Pulmonary artery endothelial cell (primary cell): ENCODE data around the gene ZNF426. TPM values are rescaled to one million over a fixed set of nuclear protein-coding genes. Genes with fewer than 3 reads are reported as not detected.
"Not testable (repeated sequence)": the region's sequence is repeated elsewhere in the genome, so short reads cannot be mapped to it uniquely, and the experiment has no call there.

ENCODE experiments used
- DNase-seq: peaks from one replicate; pipeline ENCODE4 v3.0.0-alpha.2; 2011; ENCODE audit warnings: low read depth, low spot score
- total RNA-seq: library from RNA; depleted of rRNA; stranded (reverse); fragments of >200 nt; gene quantifications from 2 replicates; pipeline ENCODE4 v1.2.3, GENCODE V29; 2014

ZNF426 gene
- total RNA-seq = 20.2 and 24.4 TPM in 2 replicates

DNA sequence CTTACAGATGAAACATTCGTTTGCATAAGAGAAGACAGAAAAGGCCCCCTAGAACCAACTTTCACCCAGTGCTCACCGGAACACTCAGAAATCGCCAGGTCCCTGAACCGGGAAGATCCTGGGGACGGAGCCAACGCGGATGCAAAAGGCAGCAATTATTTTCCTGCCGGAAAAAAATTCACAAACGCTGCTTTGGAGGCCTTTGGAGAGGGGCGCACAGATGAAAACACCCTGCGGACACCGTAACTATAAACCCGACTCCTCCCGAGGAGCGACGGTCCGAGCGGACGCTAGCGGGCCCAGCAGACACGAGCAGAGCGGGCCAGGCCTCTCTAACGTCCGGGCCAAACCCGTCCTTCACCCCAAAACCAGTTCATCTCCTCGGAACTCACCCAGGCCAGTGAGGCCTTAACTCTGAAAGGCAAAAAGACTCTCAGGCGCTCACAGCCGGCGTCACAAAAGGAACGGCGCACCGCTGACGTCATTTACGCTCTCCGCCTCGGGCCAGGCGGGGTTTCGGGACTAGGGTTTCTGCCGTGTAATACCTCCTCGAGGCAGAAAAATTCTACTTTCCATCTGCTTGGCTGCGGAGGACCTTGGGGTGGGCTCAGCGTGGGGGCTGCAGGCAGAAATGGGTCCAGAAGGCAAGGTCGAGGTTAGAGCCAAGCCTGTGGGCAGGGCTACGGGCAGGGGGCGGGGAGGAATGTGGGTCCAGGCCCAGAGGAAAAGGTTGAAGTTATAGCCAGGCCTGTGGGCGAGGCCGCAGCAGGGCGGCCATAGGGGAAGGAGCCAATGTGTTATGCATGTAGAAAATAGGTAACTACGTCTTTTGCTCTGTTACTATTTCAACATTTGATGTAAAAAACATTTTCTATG lies at the start of gene ZNF426:
TSS of gene ZNF426 (minus strand) at position 463 of the 876 bp plus-strand sequence. CDS start 2,413 bp downstream, outside the sequence.
- peak; percentile 74 for DNase-seq

DNA sequence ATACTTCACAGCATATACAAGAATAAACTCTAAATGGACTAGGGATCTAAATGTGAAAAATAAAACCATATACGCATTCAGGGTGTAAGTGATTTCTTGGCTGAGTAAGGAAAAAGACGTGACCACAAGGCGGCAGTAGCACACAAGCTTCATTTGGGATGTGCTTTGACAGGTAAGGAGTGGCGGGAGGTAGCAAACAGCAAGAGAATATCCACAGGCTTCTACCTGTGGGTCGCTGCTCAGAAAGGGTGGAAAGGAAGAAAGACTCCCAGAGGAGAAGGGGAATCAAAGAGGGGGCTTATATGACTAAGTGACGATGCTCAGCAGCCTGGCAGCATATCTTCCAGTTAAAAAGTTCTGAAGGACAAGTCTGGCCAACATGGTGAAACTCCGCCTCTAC lies 48.3 kb upstream of the ZNF426 start:
- peak; percentile 19 for DNase-seq

DNA sequence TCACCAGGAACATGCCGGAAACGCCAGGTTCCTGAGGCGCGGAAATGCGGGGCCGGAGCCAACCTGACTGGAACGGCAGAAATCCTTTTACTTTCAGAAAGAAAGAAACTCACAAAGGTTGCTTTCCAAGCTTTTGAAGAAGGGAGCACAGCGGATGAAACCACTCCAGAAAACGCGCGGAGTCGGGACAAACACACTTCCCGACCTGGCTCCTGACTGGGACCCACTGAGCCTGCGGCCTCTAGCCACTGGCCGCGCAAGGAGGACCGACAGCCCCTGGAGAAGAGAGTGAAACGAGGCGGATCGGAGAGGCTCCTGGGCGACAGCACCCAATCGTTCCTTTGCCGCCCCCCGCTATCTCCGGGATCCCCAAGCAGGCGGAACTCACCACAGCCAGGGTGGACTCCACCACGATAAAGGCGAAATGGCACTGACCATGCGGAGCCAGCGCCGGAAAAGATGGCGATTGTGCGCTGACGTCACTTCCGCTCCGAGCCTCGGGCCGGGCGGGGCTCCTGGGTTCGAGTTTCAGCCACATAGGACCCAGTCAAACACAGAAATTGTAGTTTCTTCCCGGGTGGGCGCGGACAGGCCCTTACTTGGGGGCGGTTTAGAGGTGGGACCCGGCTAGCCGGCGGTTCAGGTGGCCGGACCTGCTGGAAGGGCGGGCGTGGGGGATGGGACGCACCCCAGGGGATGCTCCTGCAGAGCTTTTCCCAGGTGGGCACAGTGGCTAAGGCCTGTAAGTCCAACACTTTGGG lies 45.8 kb upstream of the ZNF426 start, which contains the start of gene ZNF121:
TSS of gene ZNF121 (minus strand) at position 432 of the 761 bp plus-strand sequence. CDS start 16,407 bp downstream, outside the sequence.
- peak; percentile 40 for DNase-seq

GRCh38 chr19:9582081-9582725 lies 43.8 kb upstream of the ZNF426 start:
- DNase-seq = not testable (repeated sequence)

DNA sequence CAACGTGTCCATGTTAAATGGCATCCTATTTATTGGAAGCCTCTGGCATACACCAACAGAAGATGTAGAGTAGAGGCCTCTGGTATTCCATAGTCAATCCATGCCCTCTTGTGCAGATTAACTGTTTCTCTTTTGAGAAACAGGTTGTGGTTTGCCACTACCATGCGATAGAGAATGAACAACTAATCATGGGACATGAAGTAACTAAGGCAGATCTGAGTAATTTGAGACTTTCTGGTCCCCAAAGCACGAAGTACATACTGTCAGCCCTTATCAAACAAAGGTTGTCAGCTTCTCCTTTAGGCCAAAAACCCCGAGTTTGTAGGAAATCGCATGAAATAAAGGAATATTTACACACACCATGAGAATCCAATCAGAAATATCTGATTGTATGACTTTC lies 42.3 kb upstream of the ZNF426 start:
- DNase-seq = no peak

- no peak for DNase-seq
These were observed 31.8 kb upstream of the ZNF426 start for GRCh38 chr19:9570255-9570654.

DNA sequence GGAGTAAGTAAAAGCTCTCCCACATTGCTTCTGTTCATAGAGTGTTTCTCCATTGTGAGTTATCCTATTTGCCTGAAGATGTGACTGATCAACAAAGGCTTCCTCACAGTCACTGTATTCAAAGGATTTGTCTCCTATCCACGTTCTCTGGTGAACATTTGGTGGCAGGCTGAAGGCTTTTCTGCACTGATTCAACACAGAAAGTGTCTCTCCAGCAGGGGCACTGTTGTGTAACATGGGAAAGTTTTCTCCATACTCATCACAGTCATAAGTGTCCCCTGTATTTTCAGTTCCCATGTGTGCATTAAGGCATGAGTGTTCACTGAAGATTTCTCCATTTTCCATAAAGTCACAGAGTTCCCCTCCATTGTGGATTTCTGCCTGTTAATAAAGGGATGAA lies 28.3 kb upstream of the ZNF426 start:
- no peak for DNase-seq

- DNase-seq = no peak
These were observed 27.7 kb upstream of the ZNF426 start for GRCh38 chr19:9565900-9566705.

GRCh38 chr19:9552536-9553274 lies 14.3 kb upstream of the ZNF426 start:
- DNase-seq = no peak

DNA sequence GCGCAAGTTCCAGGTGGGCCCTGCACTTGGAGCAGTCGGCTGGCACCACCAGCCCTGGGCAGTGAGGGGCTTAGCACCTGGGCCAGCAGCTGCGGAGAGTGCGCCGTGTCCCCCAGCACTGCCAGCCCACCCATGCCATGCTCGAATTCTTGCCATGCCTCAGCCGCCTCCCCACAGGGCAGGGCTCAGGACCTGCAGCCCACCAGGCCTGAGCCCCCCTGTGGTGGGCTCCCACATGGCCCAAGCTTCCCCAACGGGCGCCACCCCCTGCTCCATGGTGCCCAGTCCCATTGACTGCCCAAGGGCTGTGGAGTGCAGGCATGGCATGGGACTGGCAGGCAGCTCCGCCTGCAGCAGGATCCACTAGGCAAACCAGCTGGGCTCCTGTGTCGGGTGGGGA lies 9.4 kb upstream of the ZNF426 start:
- no peak for DNase-seq

DNA sequence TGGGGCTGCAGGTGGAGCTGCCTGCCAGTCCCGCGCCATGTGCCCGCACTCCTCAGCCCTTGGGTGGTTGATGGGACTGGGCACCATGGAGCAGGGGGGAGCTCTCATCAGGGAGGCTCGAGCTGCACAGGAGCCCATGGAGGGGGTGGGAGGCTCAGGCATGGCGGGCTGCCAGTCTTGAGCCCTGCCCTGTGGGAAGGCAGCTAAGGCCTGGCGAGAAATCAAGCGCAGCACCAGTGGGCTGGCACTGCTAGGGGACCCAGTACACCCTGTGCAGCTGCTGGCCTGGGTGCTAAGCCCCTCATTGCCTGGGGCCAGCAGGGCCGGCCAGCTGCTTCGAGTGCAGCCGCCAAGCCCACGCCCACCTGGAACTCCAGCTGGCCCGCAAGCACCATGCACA lies 2.8 kb upstream of the ZNF426 start:
- not testable (repeated sequence) for DNase-seq

DNA sequence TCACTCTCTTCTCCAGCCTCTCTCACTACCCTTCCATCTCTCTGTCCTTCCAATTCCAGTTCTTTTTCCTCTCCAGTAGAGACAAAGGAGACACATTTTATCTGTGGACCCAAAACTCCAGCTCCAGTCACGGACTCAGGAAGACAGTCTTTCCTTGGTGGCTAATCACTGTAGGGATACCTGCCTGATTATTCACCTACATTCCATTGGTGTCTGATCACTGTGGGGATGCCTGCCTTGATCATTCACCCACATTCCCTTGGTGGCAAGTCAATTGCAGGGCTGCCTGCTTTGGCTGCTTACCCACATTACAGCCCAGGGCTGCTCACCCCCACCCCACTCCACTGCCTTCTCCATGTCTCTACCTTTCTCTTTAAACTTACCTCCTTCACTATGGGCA lies 1.5 kb upstream of the ZNF426 start:
- not testable (repeated sequence) for DNase-seq

- not testable (repeated sequence) for DNase-seq
These were observed 756 bp upstream of the ZNF426 start for GRCh38 chr19:9539201-9539600.

- no peak for DNase-seq
These were observed 2.5 kb downstream of the ZNF426 start for GRCh38 chr19:9535934-9536333.

DNA sequence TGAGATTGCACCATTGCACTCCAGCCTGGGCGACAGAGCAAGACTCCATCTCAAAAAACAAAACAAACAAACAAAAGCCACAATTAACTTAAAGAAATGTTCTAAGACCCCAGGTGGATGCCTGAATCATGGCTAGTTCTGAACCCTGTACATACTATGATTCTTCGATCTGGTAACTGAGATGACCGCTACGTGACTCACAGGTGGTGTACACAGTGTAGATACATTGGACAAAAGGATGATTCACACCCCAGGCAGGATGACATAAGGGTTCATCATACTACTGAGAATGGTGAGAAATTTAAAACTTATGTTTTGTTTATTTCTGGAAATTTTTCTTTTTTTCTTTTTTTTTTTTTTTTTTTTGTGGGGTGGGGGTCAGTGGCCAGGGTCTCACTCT lies 6.5 kb downstream of the ZNF426 start:
- no peak for DNase-seq

- no peak for DNase-seq
These were observed 9.6 kb downstream of the ZNF426 start for GRCh38 chr19:9528757-9529336.

DNA sequence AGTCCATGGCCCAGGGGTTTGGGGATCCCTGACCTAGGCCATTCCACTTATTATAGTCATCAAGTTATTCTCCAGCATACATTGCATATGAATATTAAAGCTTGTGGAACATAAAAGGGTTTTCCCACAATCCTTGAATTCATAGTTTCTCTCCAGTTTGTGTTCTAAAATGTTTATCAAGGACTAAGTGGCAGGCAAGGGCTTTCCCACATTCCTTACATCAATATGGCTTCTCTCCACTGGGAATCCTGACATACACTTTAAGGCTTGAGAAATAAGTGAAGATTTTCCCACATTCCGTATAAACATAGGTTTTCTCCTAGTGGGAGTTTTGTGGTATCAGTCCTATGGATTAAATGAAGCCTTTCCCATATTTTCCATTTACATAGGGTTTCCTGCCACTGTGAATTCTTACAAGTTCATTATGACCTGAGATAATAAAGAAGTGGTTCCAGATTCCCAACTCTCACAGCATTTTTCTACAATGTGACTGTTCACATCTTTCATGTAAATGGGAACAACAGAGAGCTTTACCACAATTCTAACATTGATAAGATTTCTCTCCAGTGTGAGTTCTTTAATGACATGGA lies 14.5 kb downstream of the ZNF426 start:
- DNase-seq = no peak

GRCh38 chr19:9507285-9507684 lies 31.2 kb downstream of the ZNF426 start:
- no peak for DNase-seq

- DNase-seq = no peak
These were observed 37.6 kb downstream of the ZNF426 start for GRCh38 chr19:9500796-9501195.
